Uterus (tissue), 4 donors: ENCODE measurements around the gene OPRL1. TPM values are rescaled to one million over a fixed set of nuclear protein-coding genes. Genes with fewer than 3 reads are reported as not detected.
"Not testable (repeated sequence)": the region's sequence is repeated elsewhere in the genome, so short reads cannot be mapped to it uniquely, and the experiment has no call there.

Experiments used
- DNase-seq, 2 donors: peaks; one replicate each; pipeline ENCODE4 v3.0.0-alpha.2; 2019 to 2020
- H3K27ac ChIP-seq, 2 donors: fragments of 200-600 bp; sonication (generic); 1 replicate in 1 of 2; 2 replicates in 1 of 2; pipeline ENCODE4 v1.5.1; 2016 to 2018
- H3K27me3 ChIP-seq, 2 donors: fragments of 200-600 bp; sonication (generic); one replicate each; pipeline ENCODE4 v1.5.1; 2018 to 2019; ENCODE audit warnings: control low read depth in 1 of 2
- H3K36me3 ChIP-seq, 2 donors: fragments of 200-600 bp; sonication (generic); one replicate each; pipeline ENCODE4 v1.5.1; 2019; ENCODE audit warnings: control low read depth in 1 of 2
- H3K4me1 ChIP-seq, 2 donors: fragments of 200-600 bp; sonication (generic); one replicate each; pipeline ENCODE4 v1.5.1; 2018 to 2019; ENCODE audit warnings: control low read depth in 1 of 2
- H3K4me3 ChIP-seq, 2 donors: fragments of 200-600 bp; sonication (generic); 1 replicate in 1 of 2; 2 replicates in 1 of 2; pipeline ENCODE4 v1.5.1; 2018 to 2019; ENCODE audit warnings: mild to moderate bottlenecking in 1 of 2
- H3K9me3 ChIP-seq, 2 donors: fragments of 200-600 bp; sonication (generic); one replicate each; pipeline ENCODE4 v1.5.1; 2019; ENCODE audit warnings: control low read depth in 1 of 2
- POLR2A ChIP-seq, 2 donors: fragments of 450-650 bp; IDR thresholded peaks; one replicate each; pipeline ENCODE4 v1.6.1; 2016; ENCODE audit warnings: antibody characterized with exemption in 2 of 2, mild to moderate bottlenecking in 1 of 2, moderate library complexity in 1 of 2
- intact Hi-C: fragments of 100-400 bp; cut with DNase I; formaldehyde crosslinking; loops from one replicate; pipeline ENCODE4 v1.15.1; 2023; ENCODE audit warnings: low total_unique reads
- total RNA-seq, 4 donors: library from RNA; depleted of rRNA in 3 of 4; stranded (reverse); fragments of >200 nt in 3 of 4; gene quantifications; one replicate each; pipeline versions ENCODE4 v1.1.0 to v1.2.4, GENCODE V29; 2014 to 2023
- TF ChIP-seq, protein P1 (sequence below), 4 experiments: fragments of 200-600 bp in 2 of 4; fragments of 450-650 bp in 2 of 4; sonication (generic) in 2 of 4; IDR thresholded peaks; one replicate each; pipeline ENCODE4 v1.5.1; 2016 to 2019; ENCODE audit warnings: antibody characterized with exemption in 4 of 4, mild to moderate bottlenecking in 2 of 4, moderate library complexity in 1 of 4
- donor health status: DM: yes; HTN: yes; CAD: no.

The OPRL1 gene
- total RNA-seq, 4 donors from 2014 or later, result 0.51 to 1.9 (median 0.64) TPM; not detected in 1

DNA sequence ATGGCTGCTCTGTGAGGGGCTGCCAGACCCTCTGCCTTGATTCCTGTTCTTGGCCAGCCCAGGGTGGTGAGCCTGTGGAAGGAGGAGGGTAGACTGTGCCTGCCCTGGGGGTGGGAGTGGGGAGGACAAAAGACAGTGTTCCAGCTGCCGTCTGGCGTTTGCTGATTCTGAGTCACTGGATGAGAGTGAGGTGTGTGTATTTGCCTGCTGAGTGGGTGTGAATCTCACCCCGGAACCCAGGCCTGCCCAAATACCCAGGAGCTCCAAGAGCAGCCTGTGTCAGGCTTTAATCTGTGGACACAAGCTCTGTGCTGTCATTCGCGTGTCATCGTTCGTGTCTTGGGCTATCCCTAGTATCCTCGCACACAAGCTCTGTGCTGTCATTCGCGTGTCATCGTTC, 6.9 kb downstream of the OPRL1 start:
- no peak for DNase-seq
- peaks cover 0 to 6% of the 10 kb centered on the region in 2 donors for H3K27me3 ChIP-seq
- peaks cover 0 to 4% of the 10 kb centered on the region in 2 donors for H3K9me3 ChIP-seq
- no peak overlapping the region for H3K27ac ChIP-seq
- H3K36me3 ChIP-seq, result no peaks in the 10 kb centered on the region
- peaks cover 0 to 6% of the 10 kb centered on the region in 2 donors for H3K4me1 ChIP-seq
- TF ChIP-seq, protein P1, sequence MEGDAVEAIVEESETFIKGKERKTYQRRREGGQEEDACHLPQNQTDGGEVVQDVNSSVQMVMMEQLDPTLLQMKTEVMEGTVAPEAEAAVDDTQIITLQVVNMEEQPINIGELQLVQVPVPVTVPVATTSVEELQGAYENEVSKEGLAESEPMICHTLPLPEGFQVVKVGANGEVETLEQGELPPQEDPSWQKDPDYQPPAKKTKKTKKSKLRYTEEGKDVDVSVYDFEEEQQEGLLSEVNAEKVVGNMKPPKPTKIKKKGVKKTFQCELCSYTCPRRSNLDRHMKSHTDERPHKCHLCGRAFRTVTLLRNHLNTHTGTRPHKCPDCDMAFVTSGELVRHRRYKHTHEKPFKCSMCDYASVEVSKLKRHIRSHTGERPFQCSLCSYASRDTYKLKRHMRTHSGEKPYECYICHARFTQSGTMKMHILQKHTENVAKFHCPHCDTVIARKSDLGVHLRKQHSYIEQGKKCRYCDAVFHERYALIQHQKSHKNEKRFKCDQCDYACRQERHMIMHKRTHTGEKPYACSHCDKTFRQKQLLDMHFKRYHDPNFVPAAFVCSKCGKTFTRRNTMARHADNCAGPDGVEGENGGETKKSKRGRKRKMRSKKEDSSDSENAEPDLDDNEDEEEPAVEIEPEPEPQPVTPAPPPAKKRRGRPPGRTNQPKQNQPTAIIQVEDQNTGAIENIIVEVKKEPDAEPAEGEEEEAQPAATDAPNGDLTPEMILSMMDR (IDR thresholded peaks at IDR 0.05), result no peak
- no peak for TF ChIP-seq POLR2A (IDR thresholded peaks at IDR 0.05)
- no peak overlapping the region for H3K4me3 ChIP-seq
- intact Hi-C loops, result no loop called here

DNA sequence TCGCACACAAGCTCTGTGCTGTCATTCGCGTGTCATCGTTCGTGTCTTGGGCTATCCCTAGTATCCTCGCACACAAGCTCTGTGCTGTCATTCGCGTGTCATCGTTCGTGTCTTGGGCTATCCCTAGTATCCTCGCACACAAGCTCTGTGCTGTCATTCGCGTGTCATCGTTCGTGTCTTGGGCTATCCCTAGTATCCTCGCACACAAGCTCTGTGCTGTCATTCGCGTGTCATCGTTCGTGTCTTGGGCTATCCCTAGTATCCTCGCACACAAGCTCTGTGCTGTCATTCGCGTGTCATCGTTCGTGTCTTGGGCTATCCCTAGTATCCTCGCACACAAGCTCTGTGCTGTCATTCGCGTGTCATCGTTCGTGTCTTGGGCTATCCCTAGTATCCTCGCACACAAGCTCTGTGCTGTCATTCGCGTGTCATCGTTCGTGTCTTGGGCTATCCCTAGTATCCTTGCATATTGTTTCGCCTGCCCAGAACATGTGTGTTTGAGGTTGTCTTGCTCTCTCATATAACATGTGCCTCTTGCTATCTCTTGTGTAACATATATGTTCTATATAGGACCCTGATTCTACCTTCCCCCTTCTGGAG, 7.4 kb downstream of the OPRL1 start:
- H3K27me3 ChIP-seq, H3K27ac ChIP-seq, intact Hi-C loops, H3K9me3 ChIP-seq, H3K4me1 ChIP-seq, H3K36me3 ChIP-seq, DNase-seq, H3K4me3 ChIP-seq: not testable (repeated sequence)

DNA sequence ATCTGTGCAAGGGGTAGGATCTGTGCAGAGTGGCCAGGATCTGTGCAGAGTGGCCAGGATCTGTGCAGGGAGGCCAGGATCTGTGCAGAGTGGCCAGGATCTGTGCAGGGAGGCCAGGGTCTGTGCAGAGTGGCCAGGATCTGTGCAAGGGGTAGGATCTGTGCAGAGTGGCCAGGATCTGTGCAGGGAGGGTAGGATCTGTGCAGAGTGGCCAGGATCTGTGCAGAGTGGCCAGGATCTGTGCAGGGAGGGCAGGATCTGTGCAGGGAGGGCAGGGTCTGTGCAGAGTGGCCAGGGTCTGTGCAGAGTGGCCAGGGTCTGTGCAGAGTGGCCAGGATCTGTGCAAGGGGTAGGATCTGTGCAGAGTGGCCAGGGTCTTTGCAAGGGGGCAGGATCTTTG, 8.7 kb downstream of the OPRL1 start:
- H3K4me1 ChIP-seq, H3K36me3 ChIP-seq, H3K27me3 ChIP-seq, H3K9me3 ChIP-seq, intact Hi-C loops, DNase-seq, H3K4me3 ChIP-seq, H3K27ac ChIP-seq: not testable (repeated sequence)

DNA sequence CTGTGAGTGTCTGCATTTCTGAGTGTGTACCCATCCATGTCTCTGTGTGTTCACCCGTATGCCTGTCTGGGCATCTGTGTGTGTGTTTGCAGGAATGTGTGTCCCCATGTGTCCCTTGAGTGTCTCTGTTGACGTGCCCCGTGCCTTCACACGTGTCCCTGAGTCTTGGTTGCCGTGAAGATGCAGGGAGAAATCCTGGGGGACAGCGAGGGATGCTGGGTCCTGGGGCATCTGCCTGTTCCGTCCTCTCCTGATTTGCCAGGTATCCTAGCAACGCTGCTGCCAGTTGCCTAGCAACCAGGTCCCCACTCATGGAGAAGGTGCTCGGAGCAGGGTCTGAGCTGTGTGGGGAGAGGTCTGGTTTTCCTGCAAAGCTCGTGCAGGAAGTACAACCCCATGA, 10.3 kb downstream of the OPRL1 start:
- TF ChIP-seq POLR2A (IDR thresholded peaks at IDR 0.05), result no peak
- TF ChIP-seq, protein P1 (IDR thresholded peaks at IDR 0.05), result no peak
- peaks cover 0 to 4% of the 10 kb centered on the region in 2 donors for H3K9me3 ChIP-seq
- no peak overlapping the region for H3K4me3 ChIP-seq
- no peaks in the 10 kb centered on the region for H3K36me3 ChIP-seq
- intact Hi-C loops, result no loop called here
- no peaks in the 10 kb centered on the region for H3K27me3 ChIP-seq
- no peak for DNase-seq
- H3K27ac ChIP-seq, result no peak overlapping the region
- no peaks in the 10 kb centered on the region for H3K4me1 ChIP-seq

DNA sequence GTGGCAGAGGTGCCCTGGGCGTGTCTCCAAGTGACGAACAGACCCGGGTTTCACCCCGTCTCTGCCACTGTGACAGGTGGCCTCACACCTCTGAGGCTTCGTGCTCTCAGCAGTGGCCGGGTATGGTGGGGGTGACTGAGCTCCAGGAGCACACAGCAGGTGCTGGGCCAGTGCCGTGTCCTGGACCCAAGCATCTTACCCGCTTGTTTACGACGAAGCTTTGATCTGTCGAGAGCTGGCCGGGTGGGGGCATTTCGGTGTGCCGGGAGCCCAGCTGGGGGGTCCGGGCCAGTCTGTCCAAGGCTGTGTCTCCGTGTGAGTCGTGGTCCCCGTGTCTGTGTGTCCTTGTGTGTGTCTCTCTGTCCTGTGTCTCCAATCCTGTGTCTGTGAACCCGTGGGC, 11.5 kb downstream of the OPRL1 start:
- H3K4me1 ChIP-seq, result no peaks in the 10 kb centered on the region
- no peaks in the 10 kb centered on the region for H3K27me3 ChIP-seq
- intact Hi-C loops, result no loop called here
- no peak overlapping the region for H3K27ac ChIP-seq
- H3K4me3 ChIP-seq, result no peak overlapping the region
- H3K9me3 ChIP-seq, result peaks cover 0 to 4% of the 10 kb centered on the region in 2 donors
- TF ChIP-seq, protein P1 (IDR thresholded peaks at IDR 0.05), result no peak
- no peak for TF ChIP-seq POLR2A (IDR thresholded peaks at IDR 0.05)
- H3K36me3 ChIP-seq, result no peaks in the 10 kb centered on the region
- no peak for DNase-seq

DNA sequence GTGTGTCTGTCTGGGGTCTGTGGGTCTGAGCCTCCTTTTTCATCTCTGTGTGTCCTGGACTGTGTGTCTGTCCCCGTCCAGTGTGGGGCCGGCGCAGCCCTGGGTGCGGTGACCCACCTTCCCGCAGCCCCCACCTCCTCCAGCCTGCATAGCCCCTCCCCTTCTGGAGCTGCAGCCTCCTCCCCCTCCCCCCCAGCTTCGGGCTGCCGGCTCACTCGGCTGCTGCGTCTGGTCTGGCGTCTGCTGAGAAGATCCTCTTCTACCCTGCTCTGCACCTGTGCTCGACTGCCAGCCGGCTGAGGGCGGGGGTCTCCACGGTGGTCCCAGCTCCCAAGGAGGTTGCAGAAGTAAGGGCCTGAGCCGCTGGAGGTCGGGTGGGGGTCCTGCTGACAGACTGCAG, 11.9 kb downstream of the OPRL1 start:
- H3K36me3 ChIP-seq, result no peaks in the 10 kb centered on the region
- peaks cover 0 to 4% of the 10 kb centered on the region in 2 donors for H3K9me3 ChIP-seq
- no peaks in the 10 kb centered on the region for H3K4me1 ChIP-seq
- intact Hi-C loops, result no loop called here
- H3K27me3 ChIP-seq, result no peaks in the 10 kb centered on the region
- no peak overlapping the region for H3K27ac ChIP-seq
- no peak for DNase-seq
- no peak overlapping the region for H3K4me3 ChIP-seq
- TF ChIP-seq, protein P1 (IDR thresholded peaks at IDR 0.05), result no peak
- no peak for TF ChIP-seq POLR2A (IDR thresholded peaks at IDR 0.05)
